Endothelial cell of umbilical vein (primary cell): ENCODE data around the gene TSPO.

Experiments
- JUN ChIP-seq: IDR thresholded peaks from 2 replicates; pipeline ENCODE4 v1.6.1; 2011; ENCODE audit warnings: borderline replicate concordance, low read depth; ENCODE audit not compliant: insufficient read length, insufficient read depth
- POLR2A ChIP-seq: IDR thresholded peaks from 2 replicates; pipeline ENCODE4 v1.6.1; 2012; ENCODE audit warnings: low read depth, mild to moderate bottlenecking, control low read depth, low read length

DNA sequence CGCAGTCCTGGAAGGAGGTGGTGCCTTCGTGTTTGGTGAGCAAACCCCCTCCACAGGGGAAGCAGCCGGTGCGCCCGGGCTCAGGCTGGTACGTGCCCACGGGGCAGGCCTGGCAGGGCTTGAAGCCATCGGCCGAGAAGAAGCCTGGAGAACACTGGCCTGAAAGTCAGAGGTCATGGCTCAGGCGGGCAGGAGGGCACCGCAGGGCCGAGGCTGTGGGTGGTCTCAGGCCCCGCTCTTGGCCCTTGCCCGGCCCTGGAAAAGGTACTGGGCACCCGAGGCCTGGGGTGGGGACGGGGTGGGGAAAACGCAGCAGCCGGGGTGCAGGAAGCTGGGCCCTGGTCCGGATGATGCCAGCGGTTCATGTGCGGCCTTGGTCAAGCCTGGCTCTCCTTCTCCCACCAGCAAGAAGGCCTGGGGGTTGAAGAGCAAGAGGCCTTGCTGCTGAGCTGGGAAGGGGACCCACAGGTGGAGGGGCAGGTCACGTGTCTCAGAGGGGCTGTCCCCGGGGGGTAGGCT lies 61.1 kb downstream of the TSPO start:
- TF ChIP-seq JUN, result no peak
- TF ChIP-seq POLR2A, result no peak
